ENCODE results near the gene TMCC3.

GRCh38 chr12:94558612-94559011, 91.7 kb downstream of the TMCC3 start:
- TF ChIP-seq, protein P1, sequence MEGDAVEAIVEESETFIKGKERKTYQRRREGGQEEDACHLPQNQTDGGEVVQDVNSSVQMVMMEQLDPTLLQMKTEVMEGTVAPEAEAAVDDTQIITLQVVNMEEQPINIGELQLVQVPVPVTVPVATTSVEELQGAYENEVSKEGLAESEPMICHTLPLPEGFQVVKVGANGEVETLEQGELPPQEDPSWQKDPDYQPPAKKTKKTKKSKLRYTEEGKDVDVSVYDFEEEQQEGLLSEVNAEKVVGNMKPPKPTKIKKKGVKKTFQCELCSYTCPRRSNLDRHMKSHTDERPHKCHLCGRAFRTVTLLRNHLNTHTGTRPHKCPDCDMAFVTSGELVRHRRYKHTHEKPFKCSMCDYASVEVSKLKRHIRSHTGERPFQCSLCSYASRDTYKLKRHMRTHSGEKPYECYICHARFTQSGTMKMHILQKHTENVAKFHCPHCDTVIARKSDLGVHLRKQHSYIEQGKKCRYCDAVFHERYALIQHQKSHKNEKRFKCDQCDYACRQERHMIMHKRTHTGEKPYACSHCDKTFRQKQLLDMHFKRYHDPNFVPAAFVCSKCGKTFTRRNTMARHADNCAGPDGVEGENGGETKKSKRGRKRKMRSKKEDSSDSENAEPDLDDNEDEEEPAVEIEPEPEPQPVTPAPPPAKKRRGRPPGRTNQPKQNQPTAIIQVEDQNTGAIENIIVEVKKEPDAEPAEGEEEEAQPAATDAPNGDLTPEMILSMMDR (IDR thresholded peaks at IDR 0.05; ENCODE audit: borderline replicate concordance, extremely low read depth, low read length, poor library complexity, severe bottlenecking) = no peak
- no peak for TF ChIP-seq EZH2 (IDR thresholded peaks at IDR 0.05; ENCODE audit: borderline replicate concordance, low read depth, low read length, severe bottlenecking)
